HG03457 (cell line): Measurements from ENCODE around the gene CREBBP.

ENCODE experiments used
- ATAC-seq: cut with Tn5 transposase; IDR thresholded peaks from one replicate; pipeline ENCODE4 v1.9.1; 2021; ENCODE audit warnings: moderate number of reproducible peaks; ENCODE audit not compliant: unreplicated experiment

The CREBBP gene

GRCh38 chr16:3690980-3691720 lies 189.4 kb downstream of the CREBBP start:
- no peak for ATAC-seq

- no peak for ATAC-seq
These were observed 190.0 kb downstream of the CREBBP start for GRCh38 chr16:3690470-3690928.

GRCh38 chr16:3689731-3690130 lies 190.8 kb downstream of the CREBBP start:
- no peak for ATAC-seq

GRCh38 chr16:3687792-3688191 lies 192.7 kb downstream of the CREBBP start:
- no peak for ATAC-seq

GRCh38 chr16:3687021-3687420 lies 193.5 kb downstream of the CREBBP start:
- ATAC-seq: no peak

GRCh38 chr16:3681206-3681605 lies 199.3 kb downstream of the CREBBP start:
- ATAC-seq: no peak

- no peak for ATAC-seq
These were observed 202.5 kb downstream of the CREBBP start for GRCh38 chr16:3677994-3678393.

- ATAC-seq: no peak
These were observed 204.8 kb downstream of the CREBBP start for GRCh38 chr16:3675601-3676130.
